K562 (cell line): ENCODE data around the gene IL17F. TPM values are rescaled to one million over a fixed set of nuclear protein-coding genes. Genes with fewer than 3 reads are reported as not detected.

Experiments
- CBX3 ChIP-seq, 2 experiments: IDR thresholded peaks; 1 replicate in 1 of 2; 2 replicates in 1 of 2; pipeline ENCODE4 v1.6.1; 2012; ENCODE audit warnings: inconsistent platforms in 2 of 2, low read length in 2 of 2, borderline replicate concordance in 1 of 2, control low read depth in 1 of 2
- CTCFL ChIP-seq: IDR thresholded peaks from 2 replicates; pipeline ENCODE4 v1.6.1; 2011; ENCODE audit warnings: borderline replicate concordance, low read depth, mild to moderate bottlenecking, moderate library complexity, low read length; ENCODE audit not compliant: insufficient read depth, poor library complexity, severe bottlenecking
- DMBX1 ChIP-seq: fragments of 250-450 bp; sonication (Bioruptor Pico); IDR thresholded peaks from 2 replicates; pipeline ENCODE4 v1.8.0; 2022; ENCODE audit warnings: inconsistent platforms, mild to moderate bottlenecking, moderate library complexity, borderline replicate concordance
- ELF2 ChIP-seq: fragments of 250-450 bp; sonication (Bioruptor Pico); IDR thresholded peaks from 2 replicates; pipeline ENCODE4 v1.5.0; 2021; ENCODE audit warnings: mild to moderate bottlenecking
- EP400 ChIP-seq: fragments of 450-650 bp; IDR thresholded peaks from 2 replicates; pipeline ENCODE4 v1.6.1; 2017; ENCODE audit warnings: antibody characterized with exemption, mild to moderate bottlenecking, moderate library complexity
- GTF2E2 ChIP-seq: fragments of 200-800 bp; sonication (Bioruptor generic); IDR thresholded peaks from 2 replicates; pipeline ENCODE4 v1.6.1; 2016; ENCODE audit warnings: missing genetic modification characterization, missing compliant biosample characterization
- NCOA6 ChIP-seq: fragments of 450-650 bp; IDR thresholded peaks from 2 replicates; pipeline ENCODE4 v1.6.1; 2017; ENCODE audit warnings: mild to moderate bottlenecking
- POLR2B ChIP-seq: fragments of 450-650 bp; IDR thresholded peaks from 2 replicates; pipeline ENCODE4 v1.6.1; 2018; ENCODE audit warnings: low read depth; ENCODE audit not compliant: partially characterized antibody
- SMARCA4 ChIP-seq: fragments of 450-650 bp; IDR thresholded peaks from 2 replicates; pipeline ENCODE4 v1.6.1; 2016
- TAF15 ChIP-seq: fragments of 200-400 bp; formaldehyde crosslinking; IDR thresholded peaks from 2 replicates; pipeline ENCODE4 v1.6.1; 2017; ENCODE audit warnings: mild to moderate bottlenecking, low read depth, low read length, moderate library complexity
- THRB ChIP-seq: fragments of 450-650 bp; formaldehyde crosslinking; conservative IDR thresholded peaks from 2 replicates; pipeline ENCODE4 v1.4.0; 2022; ENCODE audit warnings: mild to moderate bottlenecking, missing genetic modification characterization
- TRIM28 ChIP-seq: fragments of 450-650 bp; IDR thresholded peaks from 2 replicates; pipeline ENCODE4 v1.6.1; 2017
- YY1 ChIP-seq, 3 experiments: IDR thresholded peaks; 2 replicates each; pipeline ENCODE4 v1.6.1; 2011; ENCODE audit warnings: low read length in 2 of 3, mild to moderate bottlenecking in 2 of 3, moderate library complexity in 2 of 3, borderline replicate concordance in 1 of 3, control low read depth in 1 of 3, low read depth in 1 of 3; ENCODE audit not compliant: insufficient read depth in 3 of 3, insufficient replicate concordance in 2 of 3, control insufficient read depth in 1 of 3, insufficient read length in 1 of 3; ENCODE audit errors: extremely low read depth in 1 of 3
- ZBTB33 ChIP-seq: sonication (generic); formaldehyde crosslinking; IDR thresholded peaks from 2 replicates; pipeline ENCODE4 v1.8.1; 2023; ENCODE audit warnings: mild to moderate bottlenecking, missing genetic modification reagents
- ZNF143 ChIP-seq: sonication (generic); formaldehyde crosslinking; IDR thresholded peaks from 2 replicates; pipeline ENCODE4 v1.9.0; 2022; ENCODE audit warnings: mild to moderate bottlenecking, missing genetic modification reagents
- ZNF184 ChIP-seq: sonication (generic); formaldehyde crosslinking; IDR thresholded peaks from 2 replicates; pipeline ENCODE4 v1.5.0; 2020; ENCODE audit warnings: missing genetic modification reagents
- ZNF239 ChIP-seq: fragments of 250-450 bp; sonication (Bioruptor Pico); IDR thresholded peaks from 2 replicates; pipeline ENCODE4 v1.4.0; 2020; ENCODE audit warnings: mild to moderate bottlenecking
- ZNF408 ChIP-seq: fragments of 250-450 bp; sonication (Bioruptor Pico); IDR thresholded peaks from 2 replicates; pipeline ENCODE4 v1.4.0; 2020; ENCODE audit warnings: low read depth, mild to moderate bottlenecking, moderate library complexity
- ZNF449 ChIP-seq: fragments of 250-450 bp; sonication (Bioruptor Pico); IDR thresholded peaks from 2 replicates; pipeline ENCODE4 v1.8.0; 2022; ENCODE audit warnings: moderate library complexity, mild to moderate bottlenecking, inconsistent platforms
- ZNF551 ChIP-seq: fragments of 250-450 bp; sonication (Bioruptor Pico); IDR thresholded peaks from 2 replicates; pipeline ENCODE4 v1.5.0; 2021; ENCODE audit warnings: mild to moderate bottlenecking, moderate library complexity
- ZNF589 ChIP-seq: fragments of 200-800 bp; sonication (Bioruptor generic); IDR thresholded peaks from 2 replicates; pipeline ENCODE4 v1.6.1; 2016; ENCODE audit warnings: low read depth, missing genetic modification characterization, missing compliant biosample characterization
- polyA plus RNA-seq, 8 experiments: library from polyadenylated mRNA; depleted of rRNA in 4 of 8; stranded (reverse) in 5 of 8; unstranded in 3 of 8; fragments of >200 nt; fragmentation: Nextera tagmentation in 2 of 8; fragmentation: Illumina TruSeq in 1 of 8; extraction: Ambion mirVana in 2 of 8; extraction: Trizol in 1 of 8; gene quantifications; 2 replicates each; pipeline versions ENCODE4 v1.2.1 to v1.2.3, GENCODE V29; 2011 to 2014; ENCODE audit warnings: inconsistent platforms in 1 of 8, missing spikeins in 1 of 8
- total RNA-seq, 7 experiments: library from RNA; depleted of rRNA in 6 of 7; stranded (reverse); fragments of >200 nt in 6 of 7; fragmentation: Illumina TruSeq in 2 of 7; extraction: Trizol in 2 of 7; gene quantifications; 2 replicates each; pipeline versions ENCODE4 v1.2.1 to v1.2.3, GENCODE V29; 2011 to 2021; ENCODE audit warnings: low replicate concordance in 1 of 7

The IL17F gene
- total and polyA plus RNA-seq, 9 of the 15 experiments (the other 6 are each of a cell fraction or from before 2014, with no cell fraction given), result not detected

GRCh38 chr6:52286798-52287432 is 42.6 kb upstream of the IL17F start (continued):
- TF ChIP-seq GTF2E2 (0 out of 2 replicates have a peak, but pooled peaks have one; percentile 39), TRIM28 (no peak), SMARCA4 (peak; percentile 42; the same call in 1 of the 2 replicates), CBX3 (IDR thresholded peaks at IDR 0.05; ENCODE audit: borderline replicate concordance in 1 of 2, low read length in 2 of 2) (peak in 1 of 2 experiments; percentile 59; a peak in 1 of 3 replicates), THRB (CRISPR knock-in tag) (no peak), ZNF449 (peak; percentile 57; the same call in 1 of the 2 replicates), ZNF184 (no peak), TAF15 (no peak), ZBTB33 (CRISPR knock-in tag) (no peak), EP400 (peak; percentile 56), ZNF551 (no peak), ZNF589 (CRISPR knock-in tag) (0 out of 2 replicates have a peak, but pooled peaks have one; percentile 23), DMBX1 (CRISPR knock-in tag) (peak; percentile 48; the same call in 1 of the 2 replicates), YY1 (IDR thresholded peaks at IDR 0.05; ENCODE audit: borderline replicate concordance in 1 of 3, control insufficient read depth in 1 of 3, extremely low read depth in 1 of 3, insufficient read depth in 3 of 3, insufficient read length in 1 of 3, insufficient replicate concordance in 2 of 3, low read depth in 1 of 3, low read length in 2 of 3) (peak in 1 of 3 experiments; percentile 76), NCOA6 (no peak), ZNF239 (peak; percentile 59; the same call in 1 of the 2 replicates), ZNF408 (CRISPR knock-in tag) (no peak), POLR2B (no peak), ZNF143 (CRISPR knock-in tag) (no peak), ELF2 (CRISPR knock-in tag) (peak; percentile 59; the same call in 1 of the 2 replicates), CTCFL (peak; percentile 73)
